ENCODE measurements around the gene WDR7. TPM values are rescaled to one million over a fixed set of nuclear protein-coding genes. Genes with fewer than 3 reads are reported as not detected.

WDR7 gene
- total and polyA plus RNA-seq, 9 of the 15 experiments (the other 6 are each of a cell fraction or from before 2014, with no cell fraction given), result 1.4 to 9.4 (median 5.3) TPM

GRCh38 chr18:56638232-56639103 is 12.7 kb upstream of the WDR7 start, which contains the start of gene TXNL1 (continued):
- no peak for TF ChIP-seq CSDE1 (IDR thresholded peaks at IDR 0.05)
- TF ChIP-seq YBX1 (IDR thresholded peaks at IDR 0.05), result no peak
- TF ChIP-seq ZNF274 (IDR thresholded peaks at IDR 0.05; ENCODE audit: borderline replicate concordance, low read depth, low read length), result no peak
- no peak for TF ChIP-seq ZBTB7A (IDR thresholded peaks at IDR 0.05; ENCODE audit: borderline replicate concordance, control insufficient read depth, low read depth, low read length)
- TF ChIP-seq PHF20 (IDR thresholded peaks at IDR 0.05; ENCODE audit: partially characterized antibody), result peak; percentile 46
- no peak for TF ChIP-seq GTF2A2 (tag; IDR thresholded peaks at IDR 0.05)
- TF ChIP-seq ZNF507 (tag; conservative IDR thresholded peaks at IDR 0.05), result no peak
- peak; percentile 59; the same call in 1 of the 2 replicates for TF ChIP-seq MAX (CRISPR knock-in tag; IDR thresholded peaks at IDR 0.05)
- TF ChIP-seq SP1 (CRISPR knock-in tag; IDR thresholded peaks at IDR 0.05), result no peak
- TF ChIP-seq CTCF (IDR thresholded peaks at IDR 0.05 in 2 of 3, conservative IDR thresholded peaks at IDR 0.05 in 1 of 3; ENCODE audit: insufficient read depth in 2 of 3, low read depth in 1 of 3, low read length in 3 of 3), result no peak
- TF ChIP-seq ATF2 (CRISPR knock-in tag; IDR thresholded peaks at IDR 0.05), result peak; percentile 72; the same call in 1 of the 2 replicates
- peak; percentile 69; the same call in 1 of the 2 replicates for TF ChIP-seq ARID4B (CRISPR knock-in tag; IDR thresholded peaks at IDR 0.05)
- no peak for TF ChIP-seq PREB (CRISPR knock-in tag; IDR thresholded peaks at IDR 0.05)
- no peak for TF ChIP-seq ARHGAP35 (IDR thresholded peaks at IDR 0.05; ENCODE audit: partially characterized antibody)
- no peak for TF ChIP-seq NFIX (CRISPR knock-in tag; IDR thresholded peaks at IDR 0.05; ENCODE audit: low read depth)
- TF ChIP-seq NCOR1 (IDR thresholded peaks at IDR 0.05), result 0 out of 2 replicates have a peak, but pooled peaks have one; percentile 15

Measured in K562 (cell line).